Measurements from ENCODE around the gene COLEC11. TPM values are rescaled to one million over a fixed set of nuclear protein-coding genes. Genes with fewer than 3 reads are reported as not detected.
"Not testable (repeated sequence)": the region's sequence is repeated elsewhere in the genome, so short reads cannot be mapped to it uniquely, and the experiment has no call there.

COLEC11 gene
- total RNA-seq, 1 experiment from 2014 or later: 0.77 TPM

- no peaks in the 10 kb centered on the region for H3K9me3 ChIP-seq (ENCODE audit: low read depth, low read length, poor library complexity, severe bottlenecking)
- ChIA-PET CTCF (no interaction called here), POLR2A (ENCODE audit: low non-redundant PET) (no interaction called here)
- H3K4me1 ChIP-seq (ENCODE audit: insufficient read depth, low read length, poor library complexity, severe bottlenecking): peaks cover 16% of the 10 kb centered on the region
- DNase-seq (ENCODE audit: low spot score): no peak
- H3K4me3 ChIP-seq (ENCODE audit: low read depth, low read length, poor library complexity, severe bottlenecking): no peak within 1 kb of the TSS
- no TSS peak for BruUV-seq (replicated peaks)
- TF ChIP-seq CTCF (conservative IDR thresholded peaks at IDR 0.05; ENCODE audit: low read depth, low read length) (no peak), EZH2 (IDR thresholded peaks at IDR 0.05; ENCODE audit: borderline replicate concordance, low read depth, low read length, poor library complexity, severe bottlenecking) (no peak)
- peak within 1 kb of the TSS; percentile 38 for H3K27ac ChIP-seq (ENCODE audit: low read depth, low read length, poor library complexity, severe bottlenecking)
- no peaks in the 10 kb centered on the region for H3K36me3 ChIP-seq (ENCODE audit: insufficient read depth, low read length, poor library complexity, severe bottlenecking)
- no peaks in the 10 kb centered on the region for H3K27me3 ChIP-seq (replicated peaks; ENCODE audit: insufficient read depth, low read depth, low read length, poor library complexity)
- intact Hi-C loops (cut with micrococcal nuclease; ENCODE audit: unreplicated experiment): no loop called here
Measured at GRCh38 chr2:3657881-3658280, 63.0 kb downstream of the COLEC11 start, which contains the start of gene ALLC. Gene ALLC (plus strand): TSS chr2:3658200. CDS start chr2:3671158, 12,958 bp downstream.

- peaks cover 16% of the 10 kb centered on the region for H3K4me1 ChIP-seq (ENCODE audit: insufficient read depth, low read length, poor library complexity, severe bottlenecking)
- no peak overlapping the region for H3K4me3 ChIP-seq (ENCODE audit: low read depth, low read length, poor library complexity, severe bottlenecking)
- no TSS peak for BruUV-seq (replicated peaks)
- DNase-seq (ENCODE audit: low spot score): no peak
- no peaks in the 10 kb centered on the region for H3K9me3 ChIP-seq (ENCODE audit: low read depth, low read length, poor library complexity, severe bottlenecking)
- H3K27ac ChIP-seq (ENCODE audit: low read depth, low read length, poor library complexity, severe bottlenecking): peak overlapping the region; percentile 38
- H3K36me3 ChIP-seq (ENCODE audit: insufficient read depth, low read length, poor library complexity, severe bottlenecking): no peaks in the 10 kb centered on the region
- no peak for TF ChIP-seq EZH2 (IDR thresholded peaks at IDR 0.05; ENCODE audit: borderline replicate concordance, low read depth, low read length, poor library complexity, severe bottlenecking)
- TF ChIP-seq CTCF (conservative IDR thresholded peaks at IDR 0.05; ENCODE audit: low read depth, low read length): no peak
- H3K27me3 ChIP-seq (replicated peaks; ENCODE audit: insufficient read depth, low read depth, low read length, poor library complexity): no peaks in the 10 kb centered on the region
- ChIA-PET POLR2A (ENCODE audit: low non-redundant PET) (no interaction called here), CTCF (no interaction called here)
- intact Hi-C loops (cut with micrococcal nuclease; ENCODE audit: unreplicated experiment): no loop called here
Measured at GRCh38 chr2:3659447-3660432, 64.8 kb downstream of the COLEC11 start.

- H3K4me1 ChIP-seq (ENCODE audit: insufficient read depth, low read length, poor library complexity, severe bottlenecking): peaks cover 16% of the 10 kb centered on the region
- H3K27me3 ChIP-seq (replicated peaks; ENCODE audit: insufficient read depth, low read depth, low read length, poor library complexity); H3K4me3 ChIP-seq (ENCODE audit: low read depth, low read length, poor library complexity, severe bottlenecking); DNase-seq (ENCODE audit: low spot score); H3K27ac ChIP-seq (ENCODE audit: low read depth, low read length, poor library complexity, severe bottlenecking); CTCF ChIA-PET; BruUV-seq (replicated peaks); POLR2A ChIA-PET (ENCODE audit: low non-redundant PET); H3K9me3 ChIP-seq (ENCODE audit: low read depth, low read length, poor library complexity, severe bottlenecking); intact Hi-C loops (cut with micrococcal nuclease; ENCODE audit: unreplicated experiment); H3K36me3 ChIP-seq (ENCODE audit: insufficient read depth, low read length, poor library complexity, severe bottlenecking): not testable (repeated sequence)
Measured at GRCh38 chr2:3660640-3661039, 65.7 kb downstream of the COLEC11 start.

Measured in A673 (cell line).